Peyer's patch (tissue), 4 donors: Measurements from ENCODE around the gene GNS.

ENCODE experiments used
- CTCF ChIP-seq, 6 experiments: fragments of 450-650 bp in 4 of 6; fragments of 200-600 bp in 2 of 6; sonication (generic) in 1 of 6; IDR thresholded peaks; one replicate each; pipeline ENCODE4 v1.5.1; 2017 to 2019; ENCODE audit warnings: antibody characterized with exemption in 6 of 6, mild to moderate bottlenecking in 3 of 6, moderate library complexity in 1 of 6
- POLR2A ChIP-seq, 2 donors: fragments of 450-650 bp; IDR thresholded peaks; one replicate each; pipeline ENCODE4 v1.5.1; 2017; ENCODE audit warnings: antibody characterized with exemption in 2 of 2, mild to moderate bottlenecking in 2 of 2, moderate library complexity in 2 of 2

- TF ChIP-seq POLR2A (IDR thresholded peaks at IDR 0.05) (no peak), CTCF (IDR thresholded peaks at IDR 0.05) (no peak)
These were observed 51.3 kb downstream of the GNS start for GRCh38 chr12:64707926-64708325.
